HL-60 (cell line): ENCODE results near the gene MBD5.

Source experiments
- DNase-seq, 2 experiments: peaks; one replicate each; pipeline ENCODE4 v3.0.0-alpha.2; 2010 to 2020; ENCODE audit warnings: low read depth in 1 of 2, low spot score in 1 of 2
- H3K27ac ChIP-seq: fragments of 250-450 bp; sonication (Bioruptor Pico); replicated peaks from 2 replicates; pipeline ENCODE4 v1.5.1; 2020; ENCODE audit warnings: mild to moderate bottlenecking, moderate library complexity
- H3K27me3 ChIP-seq: fragments of 250-450 bp; sonication (Bioruptor Pico); 2 replicates; pipeline ENCODE4 v1.5.1; 2021; ENCODE audit warnings: mild to moderate bottlenecking, moderate library complexity; ENCODE audit not compliant: insufficient read depth, poor library complexity, severe bottlenecking
- H3K4me3 ChIP-seq: replicated peaks from 2 replicates; pipeline ENCODE4 v1.5.1; 2011; ENCODE audit warnings: mild to moderate bottlenecking, control low read depth, low read length; ENCODE audit not compliant: insufficient read depth
- CTCF ChIP-seq: IDR thresholded peaks from one replicate; pipeline ENCODE4 v1.5.1; 2011; ENCODE audit warnings: low read length, control low read depth, inconsistent platforms; ENCODE audit not compliant: insufficient read depth
- GABPA ChIP-seq: IDR thresholded peaks from 2 replicates; pipeline ENCODE4 v1.6.1; 2012; ENCODE audit warnings: low read depth
- POLR2AphosphoS5 ChIP-seq: IDR thresholded peaks from 2 replicates; pipeline ENCODE4 v1.6.1; 2012; ENCODE audit warnings: low read depth
- REST ChIP-seq: IDR thresholded peaks from 2 replicates; pipeline ENCODE4 v1.6.1; 2012; ENCODE audit warnings: low read depth; ENCODE audit not compliant: insufficient replicate concordance
- SPI1 ChIP-seq: IDR thresholded peaks from 2 replicates; pipeline ENCODE4 v1.6.1; 2012; ENCODE audit warnings: low read depth, mild to moderate bottlenecking, borderline replicate concordance

Gene MBD5

GRCh38 chr2:148014616-148015015 lies 6.3 kb upstream of the MBD5 start:
- no peaks in the 10 kb centered on the region for H3K27me3 ChIP-seq
- H3K27ac ChIP-seq = no peak overlapping the region
- TF ChIP-seq REST (no peak), SPI1 (no peak), CTCF (no peak), POLR2AphosphoS5 (no peak), GABPA (no peak)
- no peak overlapping the region for H3K4me3 ChIP-seq
- no peak for DNase-seq

GRCh38 chr2:148020111-148021058 lies 506 bp upstream of the MBD5 start, which contains the start of gene ORC4:
Gene ORC4, minus strand, starts transcription at chr2:148020737. Its CDS starts 44,779 bp downstream, at chr2:147975958.
- TF ChIP-seq POLR2AphosphoS5 (peak; percentile 72), GABPA (peak; percentile 83), SPI1 (peak; percentile 90; the same call in 1 of the 2 replicates), REST (no peak), CTCF (no peak)
- peak within 1 kb of the TSS; percentile 87 for H3K27ac ChIP-seq

GRCh38 chr2:148021886-148022285 lies 995 bp downstream of the MBD5 start:
- no peak for DNase-seq
- H3K4me3 ChIP-seq = peak overlapping the region; percentile 99
- peak overlapping the region; percentile 87 for H3K27ac ChIP-seq
- no peaks in the 10 kb centered on the region for H3K27me3 ChIP-seq
- TF ChIP-seq GABPA (no peak), POLR2AphosphoS5 (no peak), CTCF (no peak), SPI1 (no peak), REST (no peak)

More at GRCh38 chr2:148020111-148021058, 506 bp upstream of the MBD5 start, which contains the start of gene ORC4:
- Histone ChIP-seq H3K27me3 (no peaks in the 10 kb centered on the region), H3K4me3 (peak within 1 kb of the TSS; percentile 99)
- DNase-seq = peak; percentile 95 to 98
